HG02623 (cell line): ENCODE data around the gene LIPC.

Experiments
- ATAC-seq: cut with Tn5 transposase; IDR thresholded peaks from one replicate; pipeline ENCODE4 v1.9.1; 2021; ENCODE audit warnings: moderate library complexity; ENCODE audit not compliant: unreplicated experiment

LIPC gene

DNA sequence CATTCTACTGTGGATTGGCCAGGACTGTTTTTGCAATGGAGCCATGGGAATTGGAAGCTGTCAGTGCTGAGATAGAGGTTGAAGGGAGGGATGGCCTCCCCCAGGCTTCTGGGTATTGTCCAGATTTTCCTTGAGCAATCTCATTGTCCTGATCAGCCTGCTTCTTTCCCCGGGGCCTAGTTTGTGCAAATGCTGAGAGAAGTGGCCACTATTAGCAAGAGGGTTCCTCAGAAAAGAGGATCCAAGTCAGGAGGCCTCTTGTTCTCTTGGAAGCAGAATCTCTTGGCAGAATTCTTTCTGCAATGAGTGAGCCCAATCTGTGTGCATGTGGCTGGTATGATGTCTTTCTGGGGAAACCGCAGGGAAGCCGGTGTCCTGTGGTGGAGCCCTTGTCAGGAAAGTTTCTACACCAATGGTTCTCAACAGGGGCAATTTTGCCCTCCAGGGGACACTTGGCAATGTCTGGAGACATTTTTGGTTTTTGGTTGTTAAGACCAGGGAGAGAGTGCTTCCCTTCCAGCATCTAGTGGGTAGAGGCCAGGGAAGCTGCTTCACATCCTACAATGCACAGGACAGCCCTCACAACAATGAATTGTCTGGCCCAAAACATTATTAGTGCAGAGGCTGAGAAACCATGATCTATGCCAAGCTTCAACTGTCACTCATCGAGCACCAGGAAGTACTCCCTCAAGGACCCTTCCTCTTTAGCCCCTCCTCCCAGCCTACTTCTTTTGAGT is 2.0 kb downstream of the LIPC start:
- no peak for ATAC-seq

DNA sequence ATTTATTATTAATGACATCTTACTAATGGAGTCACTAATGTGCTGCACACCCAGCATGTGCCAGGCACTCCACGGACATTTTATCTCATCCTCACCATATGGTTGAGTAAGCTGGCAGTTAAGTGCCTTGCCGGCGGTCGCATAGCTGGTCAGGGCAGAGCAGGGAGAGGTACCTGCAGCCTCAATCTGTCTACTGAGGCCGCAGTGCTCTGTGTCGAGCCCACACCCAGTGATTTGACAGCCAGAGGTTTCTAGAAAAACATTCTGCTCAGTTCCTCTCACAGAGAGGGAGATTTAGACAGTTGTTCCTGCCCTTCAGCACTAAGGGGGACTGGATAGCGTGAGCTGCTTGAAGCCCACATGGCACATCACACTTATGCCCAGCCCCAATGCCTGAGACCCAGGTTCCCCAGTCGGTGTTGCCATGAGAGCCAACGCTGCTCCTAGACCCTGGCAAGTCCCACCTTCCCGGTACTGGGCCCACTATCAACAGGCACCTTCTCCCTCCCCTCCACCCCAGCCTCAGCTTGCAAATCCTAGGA is 2.6 kb downstream of the LIPC start:
- ATAC-seq, result no peak

DNA sequence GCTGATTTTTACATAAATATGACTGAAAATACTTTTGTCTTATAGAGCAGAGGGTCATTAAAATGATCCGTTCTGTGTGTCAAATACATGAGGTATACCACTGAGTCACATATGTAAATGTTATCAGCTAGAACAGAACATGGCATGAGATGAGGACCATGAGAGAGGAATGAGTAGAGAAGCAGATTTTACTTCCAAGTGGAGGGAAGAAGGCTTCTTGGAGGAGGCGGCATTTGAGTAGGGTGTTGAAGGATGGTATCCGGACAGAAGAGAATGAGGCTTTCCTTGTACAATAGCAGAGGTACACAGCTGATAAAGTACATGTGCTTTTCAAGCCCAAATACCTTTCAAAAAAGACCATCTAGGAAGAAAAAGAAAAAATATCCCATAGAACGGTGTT is 4.8 kb downstream of the LIPC start:
- no peak for ATAC-seq

DNA sequence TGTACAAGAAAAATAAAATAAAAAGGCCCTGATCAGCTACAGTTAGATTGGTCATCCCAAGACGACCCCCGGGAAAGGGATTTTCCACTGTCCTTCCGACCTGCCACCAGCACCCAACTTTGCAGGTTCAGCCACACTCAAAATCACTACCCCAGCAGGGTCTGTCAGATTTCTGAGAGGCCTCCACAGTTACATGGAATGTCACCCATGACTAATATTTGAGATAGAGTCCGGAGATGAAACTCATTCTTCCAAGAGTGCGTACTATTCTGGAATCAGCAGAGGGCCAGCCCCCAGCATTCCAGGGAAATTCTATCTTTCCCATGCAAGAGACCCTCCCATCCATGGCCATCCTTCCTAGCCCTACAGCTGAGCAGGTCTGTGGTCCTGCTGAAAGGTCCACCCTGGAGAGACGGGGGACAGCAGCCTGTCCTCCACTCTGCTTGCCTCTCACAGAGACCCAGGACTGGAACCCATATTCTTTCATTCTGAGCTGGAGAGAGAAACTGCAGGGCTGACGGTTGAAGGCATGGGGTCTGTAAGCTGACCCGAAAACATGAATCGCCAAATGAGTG is 5.8 kb downstream of the LIPC start:
- no peak for ATAC-seq

DNA sequence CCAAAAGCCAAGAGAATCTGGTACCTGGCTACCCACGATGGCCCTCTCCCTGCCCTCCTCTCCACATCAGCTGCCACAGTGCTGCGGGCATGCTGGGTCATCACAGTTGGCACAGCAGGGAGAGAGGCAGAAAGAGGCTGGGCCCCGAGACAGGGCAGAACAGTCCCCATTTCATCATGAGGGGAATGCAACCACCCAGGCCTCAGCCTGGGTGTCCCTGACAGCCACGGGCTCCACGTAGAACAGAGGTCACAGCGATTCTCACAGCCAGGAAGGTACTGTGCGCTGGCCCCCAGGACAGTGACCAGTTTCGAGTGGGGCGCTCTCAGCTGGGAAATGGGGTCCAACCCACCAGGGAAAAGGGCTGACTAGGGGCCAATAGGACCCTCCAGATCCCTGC is 6.3 kb downstream of the LIPC start:
- no peak for ATAC-seq

DNA sequence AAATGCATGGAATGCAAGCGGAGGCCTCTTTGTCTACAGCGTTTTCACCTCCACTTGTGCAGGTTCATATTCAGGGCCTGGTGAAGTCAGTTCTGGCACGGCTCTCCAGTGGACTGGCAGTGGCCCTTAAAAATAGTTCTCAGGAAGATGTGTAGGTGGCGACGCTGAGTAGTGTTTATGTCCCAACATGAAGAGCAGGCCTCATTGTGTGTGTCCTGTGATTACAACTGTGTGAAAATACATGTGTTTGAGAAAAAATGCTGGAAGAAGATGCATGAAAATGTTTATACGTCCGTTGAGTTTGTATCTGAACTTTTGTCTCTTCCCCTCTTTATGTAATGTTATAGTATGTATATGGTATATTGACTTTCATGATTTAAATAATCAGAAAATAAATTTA is 7.2 kb downstream of the LIPC start:
- ATAC-seq, result no peak

DNA sequence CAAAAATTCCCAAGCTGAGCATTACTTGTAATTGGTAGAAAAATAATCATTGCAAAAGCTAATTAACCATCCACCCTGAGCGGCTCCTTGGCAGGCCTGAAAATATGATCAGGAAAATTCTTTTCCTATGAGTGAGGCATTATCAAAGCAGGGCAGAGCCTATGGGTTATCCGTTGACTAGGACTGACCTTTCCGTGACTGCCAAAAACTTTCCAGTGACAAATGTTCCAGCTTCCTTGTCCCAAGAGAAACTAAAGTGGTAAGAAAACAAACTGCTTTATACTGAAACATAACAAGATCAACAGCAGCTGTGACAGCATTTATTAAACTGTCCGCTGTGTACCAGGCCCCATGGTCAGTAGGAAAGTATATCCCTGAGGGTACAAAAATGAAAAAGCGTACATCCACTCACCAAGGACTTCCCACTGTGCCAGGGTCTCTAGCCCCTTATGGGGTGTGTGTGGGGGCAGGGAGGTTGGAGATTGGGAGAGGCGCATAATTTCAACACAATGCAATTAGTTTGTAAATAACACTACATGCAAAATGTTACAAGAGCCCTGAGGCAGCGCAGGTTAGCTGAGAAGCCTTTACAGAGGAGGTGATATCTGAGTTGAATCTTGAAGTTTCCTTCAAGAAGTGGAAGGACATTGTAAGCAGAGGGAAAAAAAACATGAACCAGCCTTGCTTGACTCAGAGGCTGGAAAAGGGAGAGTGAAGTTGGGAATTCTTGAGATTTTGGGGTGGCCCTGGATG is 8.5 kb downstream of the LIPC start:
- no peak for ATAC-seq

DNA sequence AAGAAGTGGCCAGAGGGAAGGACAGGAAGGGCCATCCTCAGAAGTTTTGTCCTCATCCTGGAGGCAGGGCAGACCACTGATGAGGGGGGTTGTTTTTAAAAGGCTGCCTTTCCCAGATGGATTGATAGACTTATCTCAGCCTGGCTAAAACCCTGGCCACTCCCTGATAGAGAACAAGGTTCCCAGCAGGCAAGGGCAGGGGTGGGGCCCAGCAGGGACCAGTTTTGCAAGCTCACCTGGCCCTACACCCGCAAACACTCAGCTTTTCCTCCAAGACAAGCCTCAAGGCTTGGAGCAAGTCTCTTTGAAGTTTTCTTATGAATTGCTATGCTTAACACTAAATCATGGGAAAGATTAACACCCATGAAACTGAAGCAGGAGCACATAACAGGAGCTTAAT is 9.1 kb downstream of the LIPC start:
- no peak for ATAC-seq

DNA sequence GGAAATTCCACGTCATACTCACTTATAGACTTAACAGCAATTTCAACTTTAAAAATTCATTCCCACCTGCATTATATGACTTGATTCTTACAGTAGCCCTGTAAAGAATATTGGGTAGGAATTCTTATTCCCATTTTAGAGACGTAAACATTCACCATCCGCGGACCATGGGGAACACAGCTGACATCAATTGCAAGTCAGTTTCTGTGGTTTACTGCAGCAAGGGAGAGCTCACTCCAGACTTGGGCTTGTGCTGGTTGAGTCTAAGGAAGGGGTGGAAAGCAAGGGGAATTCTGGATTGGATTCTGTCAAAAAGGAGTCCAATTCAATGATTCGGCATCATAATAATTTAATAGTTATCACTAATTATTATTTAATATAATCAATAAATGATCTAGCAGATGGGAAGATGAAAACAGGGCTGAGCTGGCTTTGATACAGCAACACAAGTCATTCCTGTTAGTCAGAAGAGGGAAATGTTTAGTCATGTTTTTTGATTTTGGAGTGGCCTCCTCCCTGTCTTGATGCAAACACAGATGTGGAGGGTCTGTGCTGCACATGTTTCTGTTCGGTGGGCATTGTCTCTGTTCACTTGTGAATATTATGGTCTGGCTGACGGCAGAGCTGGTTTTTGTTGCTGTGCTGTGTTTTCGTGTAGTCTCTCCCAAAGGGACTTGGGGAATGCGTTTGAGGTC is 9.7 kb downstream of the LIPC start:
- no peak for ATAC-seq

DNA sequence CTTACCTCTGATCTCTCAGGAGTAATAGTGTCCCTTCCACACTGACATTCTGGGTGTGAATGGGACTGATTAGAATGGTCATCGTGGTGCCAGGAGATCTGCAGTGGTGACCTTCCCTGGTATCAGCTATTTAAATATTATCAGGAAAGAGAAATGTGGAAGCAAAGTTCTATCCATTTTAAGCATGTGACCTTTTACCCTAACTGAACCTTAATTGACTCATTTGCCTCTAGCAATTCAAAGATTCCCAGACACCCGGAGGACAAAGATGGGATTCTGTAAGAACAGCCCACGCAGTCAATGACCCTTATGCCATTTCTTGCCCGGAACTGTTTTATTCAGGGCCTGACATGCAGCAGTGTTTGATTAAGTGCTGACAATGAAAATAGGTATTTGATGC is 10.3 kb downstream of the LIPC start:
- no peak for ATAC-seq

DNA sequence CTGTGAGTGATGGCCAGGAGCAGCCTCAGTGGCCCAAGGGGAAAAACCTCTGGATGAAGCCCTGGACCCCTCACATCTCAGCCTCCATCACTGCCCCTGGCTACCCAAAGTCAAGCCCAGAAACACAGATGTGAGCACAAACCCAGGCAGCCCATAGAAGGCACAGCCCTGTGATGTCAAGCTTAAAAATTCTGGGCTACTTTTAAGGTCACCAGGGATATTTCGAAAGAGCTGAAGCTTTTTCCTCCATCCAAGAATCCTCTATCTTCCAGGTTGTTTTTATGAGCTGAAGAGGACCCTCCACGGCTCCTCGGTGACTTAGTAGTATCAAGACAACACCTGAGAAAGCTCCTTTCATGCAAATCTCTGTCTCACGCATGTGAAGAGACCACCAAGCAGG is 11.5 kb downstream of the LIPC start:
- ATAC-seq, result no peak

DNA sequence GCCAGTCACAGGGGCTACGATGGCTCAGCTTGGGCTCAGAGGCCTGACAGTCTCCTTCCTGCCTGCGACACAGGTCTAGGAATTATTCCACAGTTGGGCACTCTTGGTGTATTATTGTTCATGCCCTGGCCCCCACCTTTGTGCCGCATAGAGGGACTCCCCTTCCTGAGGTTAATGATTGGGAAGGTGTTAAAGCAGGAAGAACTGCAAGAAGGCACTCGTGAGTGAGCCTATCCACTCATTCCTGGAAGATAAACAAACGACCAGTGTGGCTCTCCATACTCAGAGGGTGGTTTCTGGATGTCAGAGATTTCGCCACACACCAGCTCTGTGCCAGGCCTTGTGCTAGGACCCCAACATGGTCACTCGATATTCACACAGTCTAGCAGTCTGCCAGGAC is 12.3 kb downstream of the LIPC start:
- no peak for ATAC-seq

DNA sequence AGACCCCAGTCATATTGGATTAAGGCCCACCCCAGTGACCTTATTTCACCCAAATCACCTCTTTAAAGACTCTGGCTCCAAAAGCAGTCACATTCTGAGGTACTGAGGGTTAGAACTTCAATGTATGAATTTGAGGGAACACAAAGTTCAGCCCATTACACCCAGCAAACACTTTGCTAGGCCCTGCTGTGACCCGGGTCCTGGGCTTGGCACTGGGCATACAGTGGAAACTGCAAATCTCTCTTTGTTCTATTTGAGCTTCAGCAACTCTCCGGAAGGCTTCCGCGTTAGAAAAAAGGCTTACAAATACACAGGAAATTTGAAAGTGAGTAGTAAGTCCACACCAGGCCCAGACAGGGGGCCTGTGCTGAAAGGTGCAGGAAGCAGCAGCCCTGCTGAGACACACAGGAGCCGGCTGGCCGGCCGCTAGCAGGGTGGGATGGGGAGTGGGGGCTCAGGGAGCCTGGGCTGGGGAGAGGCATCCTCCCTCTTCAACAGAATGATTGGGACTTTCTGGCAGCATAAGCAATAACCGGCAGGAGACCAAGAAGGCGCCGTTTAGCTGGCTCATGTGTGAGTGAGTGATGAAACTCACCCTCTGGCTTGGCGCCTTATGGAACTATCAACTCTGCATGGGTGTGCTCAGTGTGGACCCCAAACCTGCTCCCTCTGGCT is 13.0 kb downstream of the LIPC start:
- no peak for ATAC-seq

DNA sequence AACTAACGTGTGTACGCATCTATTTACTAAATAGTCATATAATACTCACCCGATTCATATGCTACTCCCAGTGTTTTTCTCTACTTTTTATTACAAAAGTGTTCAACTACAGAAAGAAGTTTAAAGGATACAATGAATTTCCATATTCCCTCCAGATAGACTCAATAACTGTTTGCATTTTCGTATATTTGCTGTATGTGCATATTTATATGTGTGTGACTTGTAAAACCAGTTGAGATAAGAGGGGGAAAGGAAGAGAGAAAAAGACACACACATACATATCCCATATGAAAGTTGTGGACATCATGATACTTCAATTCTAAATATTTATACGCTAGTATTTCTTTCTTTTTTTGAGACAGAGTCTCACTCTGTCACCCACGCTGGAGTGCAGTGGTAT is 14.1 kb downstream of the LIPC start:
- ATAC-seq, result no peak

DNA sequence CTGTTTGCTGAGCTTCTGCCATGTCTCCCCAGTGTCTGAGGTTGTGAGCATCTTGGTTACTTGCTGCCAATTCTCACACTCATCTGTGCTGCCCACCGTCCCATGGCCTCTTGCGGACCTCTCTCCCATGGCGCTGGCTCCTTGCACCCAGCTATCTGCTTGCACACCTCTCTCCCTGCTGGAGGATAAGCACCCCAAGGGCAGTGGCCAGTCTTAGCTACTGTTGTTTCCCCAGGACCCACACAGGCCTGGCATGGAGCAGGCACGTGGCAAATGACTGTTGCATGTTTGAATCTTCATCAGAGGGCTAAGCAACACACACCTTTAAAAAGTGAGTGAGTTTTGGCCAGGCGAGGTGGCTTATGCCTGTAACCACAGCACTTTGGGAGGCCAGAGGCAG is 14.7 kb downstream of the LIPC start:
- ATAC-seq, result no peak

DNA sequence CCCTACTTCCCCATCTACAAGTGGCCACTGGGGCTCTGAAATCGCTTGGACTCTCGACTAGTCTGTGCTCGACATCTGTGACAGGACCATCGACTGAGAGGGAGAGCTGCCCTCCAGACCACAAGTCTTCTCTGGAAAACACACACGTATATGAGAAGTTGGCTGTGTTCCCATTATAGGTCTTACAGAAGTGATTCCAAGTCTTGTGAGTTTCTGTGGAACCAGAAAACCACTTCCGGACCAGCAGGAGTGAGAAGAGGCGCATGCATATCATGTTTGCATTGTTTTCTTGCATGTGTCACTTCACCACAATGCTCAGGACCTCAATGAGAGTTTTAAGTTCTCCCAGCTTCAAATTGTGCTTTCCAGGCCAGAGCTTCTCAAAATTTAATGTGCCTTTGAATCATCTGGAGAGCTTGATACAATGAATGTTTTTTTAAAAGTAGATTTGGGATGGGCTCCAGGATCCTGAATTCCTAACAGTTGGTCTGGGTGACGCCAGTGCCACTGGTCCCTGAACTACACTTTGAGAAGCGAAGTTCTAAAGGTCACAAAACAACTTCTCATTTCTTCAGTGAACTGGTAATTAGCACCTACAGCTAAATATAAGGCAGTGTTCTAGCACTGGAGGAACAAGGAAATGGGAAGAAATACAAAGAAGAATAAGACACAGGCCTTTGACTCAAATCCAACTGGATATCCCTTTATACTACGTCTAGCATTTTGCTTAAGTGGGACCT is 15.7 kb downstream of the LIPC start:
- ATAC-seq, result no peak

DNA sequence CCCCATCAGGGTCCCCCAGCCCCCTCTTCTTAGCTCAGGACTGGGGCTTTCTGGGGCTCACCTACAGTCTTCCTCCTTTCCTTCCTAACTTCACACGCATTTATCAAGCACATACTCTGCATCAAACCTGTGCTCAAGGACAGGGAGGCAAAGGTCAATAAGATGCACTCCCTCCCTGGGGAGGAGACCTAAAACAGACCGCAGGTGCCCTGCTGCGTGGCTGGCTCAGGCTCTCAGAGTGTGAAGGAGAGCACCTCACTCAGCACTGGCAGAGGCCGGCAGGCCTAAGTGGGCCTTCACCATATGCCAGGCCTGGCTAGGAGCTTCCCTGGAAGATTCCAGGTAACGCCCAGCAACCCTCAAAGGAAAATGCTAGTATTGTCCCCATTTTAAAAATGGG is 16.5 kb downstream of the LIPC start:
- no peak for ATAC-seq

DNA sequence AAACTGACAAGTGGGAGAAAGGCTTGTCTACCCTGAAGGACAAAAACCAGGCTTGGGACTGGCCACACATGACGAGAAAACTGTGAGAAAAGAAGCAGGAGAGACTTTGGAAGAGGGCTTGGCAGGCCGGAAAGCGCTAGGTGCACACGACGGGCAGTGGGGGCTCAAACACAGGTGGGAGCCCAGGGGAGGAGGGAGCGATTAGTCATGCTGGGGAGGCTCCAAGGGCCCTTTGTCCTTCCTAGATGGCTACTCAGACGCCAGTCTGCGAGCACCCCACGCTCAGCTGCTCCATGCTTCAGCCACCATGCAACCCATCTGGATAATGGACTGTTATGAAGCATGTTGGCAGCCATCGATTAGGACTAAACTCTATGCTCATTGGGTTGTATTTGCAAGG is 17.1 kb downstream of the LIPC start:
- no peak for ATAC-seq

DNA sequence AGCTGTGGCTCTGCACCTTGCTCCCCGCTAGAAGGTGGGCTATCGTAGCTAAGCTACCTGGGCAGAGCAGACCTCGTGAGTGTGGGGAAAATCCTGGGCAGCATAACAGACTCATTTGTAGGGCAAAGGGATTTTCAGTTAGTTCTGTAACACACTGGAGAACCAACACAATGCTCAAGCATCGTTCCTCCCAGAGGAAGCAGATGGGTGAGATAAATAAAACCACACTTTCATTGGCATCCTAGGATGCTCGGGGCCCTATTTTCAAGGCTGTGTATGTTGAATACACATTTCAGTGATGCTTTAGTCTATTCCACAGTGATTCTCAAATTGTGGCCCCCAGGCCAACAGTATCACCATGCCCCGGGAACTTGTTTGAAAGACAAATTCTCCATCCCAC is 20.0 kb downstream of the LIPC start:
- no peak for ATAC-seq

DNA sequence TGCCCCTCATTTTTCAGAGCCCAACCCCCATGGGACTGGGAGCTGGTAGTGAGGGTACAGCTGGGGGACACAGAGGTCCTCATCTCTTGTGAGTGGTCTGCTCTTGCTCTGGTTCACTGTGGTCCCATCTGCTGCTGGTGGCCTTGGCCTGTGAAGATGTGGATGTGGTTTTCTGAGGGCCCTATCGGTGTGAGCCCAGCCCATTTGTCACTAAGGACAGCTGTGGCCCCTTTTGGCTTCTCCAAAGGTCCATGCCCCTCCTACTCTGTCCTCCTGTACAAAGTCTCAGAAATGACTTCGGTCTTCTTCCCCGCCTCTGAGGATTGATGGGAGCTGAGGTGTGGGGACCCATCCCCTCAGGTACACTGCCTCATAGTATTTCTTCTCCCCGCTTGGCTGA is 21.0 kb downstream of the LIPC start:
- ATAC-seq, result no peak
